Keratinocyte (primary cell): ENCODE measurements around the gene GNPTG.
A peak's percentile ranks its signal among the peaks of the same experiment; 100 is the strongest.

ENCODE experiments used
- EZH2 ChIP-seq: IDR thresholded peaks from one replicate; pipeline ENCODE4 v1.6.1; 2012; ENCODE audit warnings: inconsistent platforms, mild to moderate bottlenecking, low read length, moderate library complexity
- TF ChIP-seq, protein P1 (sequence below), 3 experiments: IDR thresholded peaks in 1 of 3; conservative IDR thresholded peaks in 1 of 3; optimal IDR thresholded peaks in 1 of 3; 2 replicates in 2 of 3; 3 replicates in 1 of 3; pipeline versions ENCODE3 to v1.5.1; 2011; ENCODE audit warnings: low read length in 3 of 3, mild to moderate bottlenecking in 3 of 3, moderate library complexity in 2 of 3, control low read depth in 1 of 3, inconsistent platforms in 1 of 3; ENCODE audit not compliant: insufficient read depth in 2 of 3; ENCODE audit errors: extremely low read depth in 1 of 3

DNA sequence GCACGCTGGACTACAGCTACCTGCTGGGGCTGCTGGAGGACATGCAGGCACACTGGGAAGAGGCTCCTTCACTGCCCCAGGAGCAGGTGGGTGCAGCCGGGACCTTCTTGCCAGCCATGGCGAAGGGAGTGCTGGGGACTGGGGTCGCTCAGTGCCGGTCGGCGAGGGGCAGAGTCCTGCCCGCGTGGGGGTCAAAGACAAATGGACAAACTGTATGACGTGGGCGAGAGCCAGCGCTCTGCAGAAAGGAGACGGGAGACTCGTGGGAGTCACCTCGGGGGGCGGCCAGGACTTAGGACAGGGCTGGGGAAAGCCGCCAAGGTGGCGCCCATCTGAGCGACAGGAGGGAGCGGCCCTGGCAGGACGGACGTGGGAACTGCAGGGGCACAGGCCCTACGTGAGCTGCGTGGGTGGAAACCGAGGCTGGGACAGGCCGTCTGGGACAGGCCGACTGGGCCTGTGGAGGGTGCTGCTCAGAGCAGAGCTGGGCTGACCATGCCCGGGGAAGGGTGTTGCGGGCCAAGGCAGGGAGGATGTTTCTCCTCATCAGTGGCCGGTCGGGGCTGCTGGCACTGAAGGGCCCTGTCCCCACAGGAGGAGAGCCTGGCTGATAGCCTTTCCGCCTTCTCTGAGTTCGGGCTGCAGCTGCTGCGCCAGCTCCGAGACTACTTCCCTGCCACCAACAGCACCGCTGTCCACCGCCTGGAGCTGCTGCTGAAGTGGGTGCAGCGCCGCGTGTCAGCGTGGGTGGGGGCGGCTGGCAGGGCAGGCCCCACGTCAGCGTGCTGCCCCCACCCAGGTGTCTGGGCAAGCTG is 8.1 kb upstream of the GNPTG start:
- TF ChIP-seq, protein P1, sequence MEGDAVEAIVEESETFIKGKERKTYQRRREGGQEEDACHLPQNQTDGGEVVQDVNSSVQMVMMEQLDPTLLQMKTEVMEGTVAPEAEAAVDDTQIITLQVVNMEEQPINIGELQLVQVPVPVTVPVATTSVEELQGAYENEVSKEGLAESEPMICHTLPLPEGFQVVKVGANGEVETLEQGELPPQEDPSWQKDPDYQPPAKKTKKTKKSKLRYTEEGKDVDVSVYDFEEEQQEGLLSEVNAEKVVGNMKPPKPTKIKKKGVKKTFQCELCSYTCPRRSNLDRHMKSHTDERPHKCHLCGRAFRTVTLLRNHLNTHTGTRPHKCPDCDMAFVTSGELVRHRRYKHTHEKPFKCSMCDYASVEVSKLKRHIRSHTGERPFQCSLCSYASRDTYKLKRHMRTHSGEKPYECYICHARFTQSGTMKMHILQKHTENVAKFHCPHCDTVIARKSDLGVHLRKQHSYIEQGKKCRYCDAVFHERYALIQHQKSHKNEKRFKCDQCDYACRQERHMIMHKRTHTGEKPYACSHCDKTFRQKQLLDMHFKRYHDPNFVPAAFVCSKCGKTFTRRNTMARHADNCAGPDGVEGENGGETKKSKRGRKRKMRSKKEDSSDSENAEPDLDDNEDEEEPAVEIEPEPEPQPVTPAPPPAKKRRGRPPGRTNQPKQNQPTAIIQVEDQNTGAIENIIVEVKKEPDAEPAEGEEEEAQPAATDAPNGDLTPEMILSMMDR (optimal IDR thresholded peaks at IDR 0.05 in 1 of 3, IDR thresholded peaks at IDR 0.05 in 1 of 3, conservative IDR thresholded peaks at IDR 0.05 in 1 of 3; ENCODE audit: extremely low read depth in 1 of 3, insufficient read depth in 2 of 3, low read length in 3 of 3): no peak
- peak; percentile 36 for TF ChIP-seq EZH2
